ENCODE data around the gene C1orf35.

The C1orf35 gene

GRCh38 chr1:228101614-228101993 is 1.5 kb downstream of the C1orf35 start:
- TF ChIP-seq CSDC2 (CRISPR knock-in tag; IDR thresholded peaks at IDR 0.05), result no peak
- TF ChIP-seq, protein P1, sequence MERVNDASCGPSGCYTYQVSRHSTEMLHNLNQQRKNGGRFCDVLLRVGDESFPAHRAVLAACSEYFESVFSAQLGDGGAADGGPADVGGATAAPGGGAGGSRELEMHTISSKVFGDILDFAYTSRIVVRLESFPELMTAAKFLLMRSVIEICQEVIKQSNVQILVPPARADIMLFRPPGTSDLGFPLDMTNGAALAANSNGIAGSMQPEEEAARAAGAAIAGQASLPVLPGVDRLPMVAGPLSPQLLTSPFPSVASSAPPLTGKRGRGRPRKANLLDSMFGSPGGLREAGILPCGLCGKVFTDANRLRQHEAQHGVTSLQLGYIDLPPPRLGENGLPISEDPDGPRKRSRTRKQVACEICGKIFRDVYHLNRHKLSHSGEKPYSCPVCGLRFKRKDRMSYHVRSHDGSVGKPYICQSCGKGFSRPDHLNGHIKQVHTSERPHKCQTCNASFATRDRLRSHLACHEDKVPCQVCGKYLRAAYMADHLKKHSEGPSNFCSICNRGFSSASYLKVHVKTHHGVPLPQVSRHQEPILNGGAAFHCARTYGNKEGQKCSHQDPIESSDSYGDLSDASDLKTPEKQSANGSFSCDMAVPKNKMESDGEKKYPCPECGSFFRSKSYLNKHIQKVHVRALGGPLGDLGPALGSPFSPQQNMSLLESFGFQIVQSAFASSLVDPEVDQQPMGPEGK (CRISPR knock-in tag; IDR thresholded peaks at IDR 0.05; ENCODE audit: borderline replicate concordance), result no peak
- TF ChIP-seq ZNF8 (CRISPR knock-in tag; IDR thresholded peaks at IDR 0.05), result no peak
- no peak for TF ChIP-seq PPARA (CRISPR knock-in tag; IDR thresholded peaks at IDR 0.05; ENCODE audit: borderline replicate concordance)
- no peak for TF ChIP-seq TOX (CRISPR knock-in tag; IDR thresholded peaks at IDR 0.05; ENCODE audit: borderline replicate concordance)
- no peak for TF ChIP-seq ISL1 (CRISPR knock-in tag; IDR thresholded peaks at IDR 0.05)
- no peak for TF ChIP-seq TCF4 (CRISPR knock-in tag; IDR thresholded peaks at IDR 0.05; ENCODE audit: borderline replicate concordance)
- no peak for TF ChIP-seq SNAI2 (CRISPR knock-in tag; IDR thresholded peaks at IDR 0.05)
- TF ChIP-seq, protein P2, sequence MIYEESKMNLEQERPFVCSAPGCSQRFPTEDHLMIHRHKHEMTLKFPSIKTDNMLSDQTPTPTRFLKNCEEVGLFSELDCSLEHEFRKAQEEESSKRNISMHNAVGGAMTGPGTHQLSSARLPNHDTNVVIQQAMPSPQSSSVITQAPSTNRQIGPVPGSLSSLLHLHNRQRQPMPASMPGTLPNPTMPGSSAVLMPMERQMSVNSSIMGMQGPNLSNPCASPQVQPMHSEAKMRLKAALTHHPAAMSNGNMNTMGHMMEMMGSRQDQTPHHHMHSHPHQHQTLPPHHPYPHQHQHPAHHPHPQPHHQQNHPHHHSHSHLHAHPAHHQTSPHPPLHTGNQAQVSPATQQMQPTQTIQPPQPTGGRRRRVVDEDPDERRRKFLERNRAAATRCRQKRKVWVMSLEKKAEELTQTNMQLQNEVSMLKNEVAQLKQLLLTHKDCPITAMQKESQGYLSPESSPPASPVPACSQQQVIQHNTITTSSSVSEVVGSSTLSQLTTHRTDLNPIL (CRISPR knock-in tag; IDR thresholded peaks at IDR 0.05; ENCODE audit: low read depth), result no peak

DNA sequence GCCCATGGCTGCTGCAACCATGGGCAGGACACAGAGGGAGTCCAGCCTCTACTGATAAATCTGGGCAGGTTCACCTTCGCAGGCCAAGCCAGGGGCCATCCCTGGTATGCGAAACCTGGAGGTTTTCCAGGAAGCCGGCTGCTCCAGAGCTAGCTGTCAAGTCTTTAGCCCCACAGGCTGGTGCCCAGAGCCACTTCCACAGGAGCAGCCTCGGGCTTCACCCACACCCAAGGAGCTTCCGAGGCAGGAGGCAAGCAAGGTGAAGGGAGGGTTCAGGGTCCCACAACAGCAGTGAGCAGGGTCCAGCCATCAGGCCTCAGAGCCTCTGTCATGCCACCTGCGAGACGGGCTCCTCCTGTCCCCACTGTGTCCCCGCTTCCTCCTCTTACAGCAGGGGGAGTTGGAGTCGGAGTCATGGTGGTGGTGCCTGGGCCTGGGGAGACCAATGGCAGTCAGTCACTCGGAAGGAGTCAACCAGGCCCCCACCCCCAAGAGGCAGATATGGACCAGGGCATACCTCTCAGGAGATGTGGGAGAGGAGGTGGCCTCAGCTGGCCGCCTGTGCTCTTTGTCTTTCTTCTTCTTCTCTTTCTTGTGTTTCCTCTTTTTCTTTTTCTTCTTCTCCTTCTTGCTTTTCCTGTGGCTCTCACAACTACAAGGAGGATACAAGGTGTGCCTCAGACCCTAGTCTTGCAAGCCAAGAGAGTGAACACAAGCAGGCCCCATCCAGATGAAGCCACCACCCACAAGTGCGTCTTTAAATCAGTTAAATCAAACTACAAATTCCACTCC is 2.1 kb downstream of the C1orf35 start:
- no peak for ATAC-seq
- TF ChIP-seq ARNTL (CRISPR knock-in tag; IDR thresholded peaks at IDR 0.05; ENCODE audit: borderline replicate concordance, low read depth) (no peak), BACH2 (CRISPR knock-in tag; IDR thresholded peaks at IDR 0.05; ENCODE audit: borderline replicate concordance) (no peak), ESRRG (CRISPR knock-in tag; IDR thresholded peaks at IDR 0.05) (no peak), ISL1 (CRISPR knock-in tag; IDR thresholded peaks at IDR 0.05) (no peak), PPARA (CRISPR knock-in tag; IDR thresholded peaks at IDR 0.05; ENCODE audit: borderline replicate concordance) (no peak)
- TF ChIP-seq, protein P3, sequence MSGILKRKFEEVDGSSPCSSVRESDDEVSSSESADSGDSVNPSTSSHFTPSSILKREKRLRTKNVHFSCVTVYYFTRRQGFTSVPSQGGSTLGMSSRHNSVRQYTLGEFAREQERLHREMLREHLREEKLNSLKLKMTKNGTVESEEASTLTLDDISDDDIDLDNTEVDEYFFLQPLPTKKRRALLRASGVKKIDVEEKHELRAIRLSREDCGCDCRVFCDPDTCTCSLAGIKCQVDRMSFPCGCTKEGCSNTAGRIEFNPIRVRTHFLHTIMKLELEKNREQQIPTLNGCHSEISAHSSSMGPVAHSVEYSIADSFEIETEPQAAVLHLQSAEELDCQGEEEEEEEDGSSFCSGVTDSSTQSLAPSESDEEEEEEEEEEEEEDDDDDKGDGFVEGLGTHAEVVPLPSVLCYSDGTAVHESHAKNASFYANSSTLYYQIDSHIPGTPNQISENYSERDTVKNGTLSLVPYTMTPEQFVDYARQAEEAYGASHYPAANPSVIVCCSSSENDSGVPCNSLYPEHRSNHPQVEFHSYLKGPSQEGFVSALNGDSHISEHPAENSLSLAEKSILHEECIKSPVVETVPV (CRISPR knock-in tag; IDR thresholded peaks at IDR 0.05), result no peak
- TF ChIP-seq, protein P2 (CRISPR knock-in tag; IDR thresholded peaks at IDR 0.05; ENCODE audit: low read depth), result no peak

More at GRCh38 chr1:228101614-228101993, 1.5 kb downstream of the C1orf35 start:
- ATAC-seq, result no peak; the same call in 1 of the 3 replicates

DNA sequence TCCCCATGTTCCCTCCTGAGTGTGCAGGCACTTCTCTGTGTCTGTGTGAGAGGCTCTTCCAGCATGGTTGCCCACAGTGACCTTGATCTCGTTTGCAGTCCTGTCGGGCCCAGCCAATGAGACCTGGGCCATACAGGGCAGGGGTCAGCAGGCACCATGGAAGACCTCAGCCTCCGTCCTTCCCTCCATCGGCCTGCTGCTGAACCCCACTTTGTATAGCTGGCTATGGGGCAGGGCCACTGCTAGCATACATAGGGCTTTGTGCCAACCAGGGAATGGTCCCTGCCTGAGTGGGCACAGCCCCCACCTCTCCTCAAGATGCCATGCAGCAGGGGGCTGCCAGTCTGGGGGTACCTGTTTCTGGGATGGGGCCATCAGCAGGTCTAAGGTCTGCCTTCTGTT is 3.8 kb downstream of the C1orf35 start:
- TF ChIP-seq ZNF565 (CRISPR knock-in tag; conservative IDR thresholded peaks at IDR 0.05; ENCODE audit: low read depth) (no peak), ZNF8 (CRISPR knock-in tag; IDR thresholded peaks at IDR 0.05) (no peak), ESRRG (CRISPR knock-in tag; IDR thresholded peaks at IDR 0.05) (no peak)
- TF ChIP-seq, protein P3 (CRISPR knock-in tag; IDR thresholded peaks at IDR 0.05), result no peak

GRCh38 chr1:228098323-228098931 is 4.7 kb downstream of the C1orf35 start:
- TF ChIP-seq ZNF70 (CRISPR knock-in tag; IDR thresholded peaks at IDR 0.05) (no peak), SNAI2 (CRISPR knock-in tag; IDR thresholded peaks at IDR 0.05) (no peak), ISL1 (CRISPR knock-in tag; IDR thresholded peaks at IDR 0.05) (no peak), TCF4 (CRISPR knock-in tag; IDR thresholded peaks at IDR 0.05; ENCODE audit: borderline replicate concordance) (no peak), BACH2 (CRISPR knock-in tag; IDR thresholded peaks at IDR 0.05; ENCODE audit: borderline replicate concordance) (no peak), ESRRG (CRISPR knock-in tag; IDR thresholded peaks at IDR 0.05) (no peak), ZFP3 (CRISPR knock-in tag; IDR thresholded peaks at IDR 0.05) (no peak), RARB (CRISPR knock-in tag; IDR thresholded peaks at IDR 0.05) (no peak), OSR1 (CRISPR knock-in tag; IDR thresholded peaks at IDR 0.05) (no peak), CSDC2 (CRISPR knock-in tag; IDR thresholded peaks at IDR 0.05) (no peak), PPARA (CRISPR knock-in tag; IDR thresholded peaks at IDR 0.05; ENCODE audit: borderline replicate concordance) (no peak), GLIS3 (CRISPR knock-in tag; IDR thresholded peaks at IDR 0.05) (no peak)
- TF ChIP-seq, protein P2 (CRISPR knock-in tag; IDR thresholded peaks at IDR 0.05; ENCODE audit: low read depth), result no peak
- TF ChIP-seq, protein P3 (CRISPR knock-in tag; IDR thresholded peaks at IDR 0.05), result no peak
- TF ChIP-seq, protein P1 (CRISPR knock-in tag; IDR thresholded peaks at IDR 0.05; ENCODE audit: borderline replicate concordance), result no peak
- ATAC-seq, result no peak

More for the DNA sequence above, 3.8 kb downstream of the C1orf35 start:
- no peak for ATAC-seq
